NCI-H2196 treated with DMSO at 0.1 percent for 48 hours (cell line): ENCODE results near the gene HLA-B.
"Not testable (repeated sequence)": the region's sequence is repeated elsewhere in the genome, so short reads cannot be mapped to it uniquely, and the experiment has no call there.

Experiments used
- DNase-seq: peaks from one replicate; lab custom pipeline; 2025; ENCODE audit not compliant: unreplicated experiment; lab: John Stamatoyannopoulos, UW

Gene HLA-B

GRCh38 chr6:31385041-31385440, 28.1 kb upstream of the HLA-B start:
- no peak for DNase-seq

DNA sequence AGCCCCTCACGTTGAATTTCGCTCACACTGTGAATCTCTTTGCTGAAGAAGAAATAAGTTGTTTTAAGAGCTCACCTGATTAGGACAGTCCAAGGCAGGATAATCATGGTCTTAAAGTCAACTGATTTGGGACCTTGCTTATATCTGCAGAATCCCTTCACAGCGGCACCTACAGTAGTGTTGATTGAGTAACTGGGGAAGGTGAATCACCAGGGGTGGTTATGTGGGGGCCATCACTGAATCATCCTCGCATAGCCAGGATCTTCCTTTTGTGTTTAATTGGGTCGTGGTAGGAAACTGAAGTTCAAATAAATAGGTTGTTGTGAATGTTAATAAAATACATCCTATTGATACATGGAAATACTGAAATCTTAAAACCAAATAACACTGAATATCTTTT, 26.2 kb upstream of the HLA-B start:
- DNase-seq: no peak

DNA sequence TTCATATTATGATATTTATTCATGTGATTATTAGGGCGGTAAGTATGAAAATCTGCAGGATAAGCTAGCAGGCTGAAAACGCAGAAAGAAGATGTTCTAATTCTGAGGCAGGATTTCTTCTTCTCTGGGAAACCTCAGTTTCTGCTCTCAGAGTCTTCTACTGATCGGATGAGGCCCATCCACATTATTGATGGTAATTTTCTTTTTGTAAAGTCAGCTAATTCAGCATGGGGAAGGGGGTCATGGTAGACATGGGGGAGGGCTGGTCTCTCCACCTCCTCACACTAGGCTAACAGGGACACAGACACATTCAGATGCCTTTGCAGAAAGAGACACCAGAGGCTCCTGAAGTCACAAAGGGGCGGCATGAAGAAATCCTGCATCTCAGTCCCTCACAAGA, 24.7 kb upstream of the HLA-B start:
- no peak for DNase-seq

DNA sequence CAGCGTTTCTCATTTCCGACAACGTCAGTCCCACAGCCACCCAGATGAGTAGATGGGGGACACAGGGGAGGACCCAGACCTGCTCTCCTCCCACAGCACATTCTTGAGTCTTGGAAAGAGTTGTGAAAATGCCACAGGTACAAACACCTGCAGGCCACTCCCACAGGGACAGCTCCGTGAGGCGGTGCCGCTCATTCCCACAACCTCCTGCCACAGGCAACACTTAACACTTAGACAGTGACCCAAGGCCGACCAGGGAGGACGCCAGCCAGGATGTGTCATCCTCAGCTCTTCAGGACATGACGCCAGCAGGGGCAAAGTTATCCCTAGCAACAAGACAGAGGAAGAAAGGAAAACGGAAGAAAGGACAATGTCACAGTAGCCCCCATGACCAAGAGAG, 22.9 kb upstream of the HLA-B start:
- no peak for DNase-seq

DNA sequence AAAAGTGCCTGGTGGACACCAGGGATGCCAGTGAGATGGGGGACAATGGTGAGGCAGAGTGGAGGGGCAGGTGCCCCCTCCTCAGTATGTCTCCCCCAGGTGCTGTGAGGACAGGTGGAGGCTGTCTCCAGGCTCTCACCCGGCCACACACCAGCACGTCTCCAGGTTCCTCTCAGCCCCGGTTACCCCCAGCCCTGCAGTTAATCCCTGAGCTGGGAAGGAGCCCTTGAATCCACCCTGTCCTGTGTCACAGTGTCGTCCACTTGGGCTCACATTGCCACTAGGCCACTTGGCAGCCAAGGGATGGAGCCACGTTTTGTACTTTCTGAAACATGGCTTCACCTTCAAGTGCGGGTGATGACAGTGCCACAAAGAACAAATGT, 21.7 kb upstream of the HLA-B start:
- DNase-seq: no peak

- DNase-seq: no peak
These were observed 21.2 kb upstream of the HLA-B start for GRCh38 chr6:31378062-31378720.

DNA sequence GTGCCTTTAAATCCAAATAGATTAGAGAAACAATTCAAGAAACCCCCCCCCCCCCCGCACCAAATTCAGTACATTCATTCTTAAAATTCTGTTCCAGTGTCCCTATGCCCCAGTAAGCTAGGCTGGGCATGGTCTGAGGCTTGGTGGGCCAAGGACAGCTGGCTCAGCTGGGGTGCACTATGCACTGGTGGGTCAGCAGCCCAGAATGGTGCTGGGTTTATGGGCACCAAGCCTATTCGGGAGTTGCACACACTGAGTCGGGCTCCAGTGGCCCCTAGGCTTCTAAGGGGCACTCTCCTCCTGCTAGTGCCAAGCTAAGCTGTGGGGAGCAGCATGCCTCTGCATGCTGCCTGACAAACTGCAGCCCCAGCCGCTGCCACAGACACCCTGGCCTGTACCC, 20.1 kb upstream of the HLA-B start:
- no peak for DNase-seq

GRCh38 chr6:31375699-31376098, 18.7 kb upstream of the HLA-B start:
- DNase-seq: no peak

GRCh38 chr6:31374118-31374517, 17.1 kb upstream of the HLA-B start:
- DNase-seq: not testable (repeated sequence)

GRCh38 chr6:31368461-31368860, 11.5 kb upstream of the HLA-B start:
- DNase-seq: no peak

- peak; percentile 71 for DNase-seq
These were observed 9.9 kb upstream of the HLA-B start for GRCh38 chr6:31366693-31367470.

DNA sequence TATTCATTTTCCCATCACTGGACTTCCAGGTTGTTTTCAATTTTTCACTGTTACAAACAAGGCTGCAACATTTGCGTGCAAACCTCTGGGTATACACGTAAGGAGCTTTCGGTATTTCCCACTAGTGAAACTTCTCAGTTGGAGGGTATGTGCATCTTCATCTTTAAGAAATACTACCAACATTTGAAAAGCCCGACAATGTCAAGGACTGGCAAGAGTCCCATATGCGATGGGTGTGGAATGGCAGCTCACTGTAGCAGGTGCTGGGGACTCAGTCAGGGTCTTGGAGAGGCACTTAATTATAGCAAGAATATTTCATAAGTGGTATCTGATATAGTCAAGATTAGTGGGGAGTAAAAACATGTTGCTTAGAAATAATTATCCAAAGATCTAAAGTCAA, 8.9 kb upstream of the HLA-B start:
- DNase-seq: no peak

GRCh38 chr6:31363811-31364210, 6.8 kb upstream of the HLA-B start:
- DNase-seq: no peak

- no peak for DNase-seq
These were observed 5.8 kb upstream of the HLA-B start for GRCh38 chr6:31362751-31363150.

DNA sequence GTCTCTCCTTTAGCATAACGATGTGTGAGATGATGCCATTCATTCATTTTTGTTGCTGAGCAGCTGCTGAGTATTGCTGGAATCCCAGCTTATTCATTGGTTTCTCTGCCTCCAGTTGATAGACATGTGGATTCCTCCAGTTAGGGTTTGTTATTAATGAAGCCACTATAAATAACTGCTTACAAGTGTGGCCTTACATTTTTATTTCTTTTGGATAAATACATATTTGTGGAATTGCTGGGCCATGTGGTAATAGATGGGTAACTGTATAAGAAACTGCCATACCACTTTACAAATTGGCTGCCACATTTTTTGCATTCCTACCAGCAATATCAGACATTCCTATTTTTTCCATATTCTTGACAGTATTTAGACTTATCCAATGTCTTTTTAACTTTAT, 2.6 kb upstream of the HLA-B start:
- DNase-seq: no peak

GRCh38 chr6:31358302-31358701, 1.3 kb upstream of the HLA-B start:
- no peak for DNase-seq

DNA sequence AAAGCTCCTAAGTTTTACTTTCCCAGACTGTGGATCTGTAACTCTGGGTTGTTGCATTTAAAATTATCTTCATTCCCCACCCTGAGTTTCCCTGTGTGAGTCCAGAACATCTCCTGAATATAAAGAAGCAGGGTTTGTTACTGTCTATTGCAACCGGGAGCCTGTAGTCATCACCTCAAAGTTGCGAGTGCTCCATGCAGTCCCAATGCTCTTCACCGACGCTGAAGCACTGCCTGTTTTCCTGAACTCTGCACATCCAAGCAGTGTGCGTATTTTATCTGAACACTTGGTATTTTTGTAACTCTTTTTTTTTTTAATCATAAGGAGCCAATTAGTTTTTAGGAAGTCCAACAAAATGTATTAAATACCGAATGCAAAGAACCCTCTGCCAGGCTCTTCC, 907 bp upstream of the HLA-B start:
- DNase-seq: no peak

- DNase-seq: no peak
These were observed 598 bp downstream of the HLA-B start for GRCh38 chr6:31356216-31356945.

GRCh38 chr6:31355583-31355948, 1.4 kb downstream of the HLA-B start:
- DNase-seq: no peak

GRCh38 chr6:31354864-31355582, 2.0 kb downstream of the HLA-B start:
- no peak for DNase-seq

- DNase-seq: no peak
These were observed 2.7 kb downstream of the HLA-B start for GRCh38 chr6:31354158-31354863.
